Epithelial cell of proximal tubule (primary cell): ENCODE results near the gene DKK3. TPM values are rescaled to one million over a fixed set of nuclear protein-coding genes. Genes with fewer than 3 reads are reported as not detected.

Experiments
- DNase-seq: peaks from one replicate; pipeline ENCODE4 v3.0.0-alpha.2; 2011; ENCODE audit warnings: low read depth
- H3K4me3 ChIP-seq: 2 replicates; pipeline ENCODE4 v1.5.1; 2011; ENCODE audit warnings: low read depth, mild to moderate bottlenecking, low read length
- total RNA-seq: library from RNA; depleted of rRNA; stranded (reverse); fragments of >200 nt; gene quantifications from 2 replicates; pipeline ENCODE4 v1.2.3, GENCODE V29; 2015
- TF ChIP-seq, protein P1 (sequence below): conservative IDR thresholded peaks from 2 replicates; pipeline ENCODE4 v1.5.1; 2012; ENCODE audit warnings: low read depth, mild to moderate bottlenecking, low read length

DKK3 gene
- total RNA-seq, 1 donor from 2014 or later = 133 TPM

DNA sequence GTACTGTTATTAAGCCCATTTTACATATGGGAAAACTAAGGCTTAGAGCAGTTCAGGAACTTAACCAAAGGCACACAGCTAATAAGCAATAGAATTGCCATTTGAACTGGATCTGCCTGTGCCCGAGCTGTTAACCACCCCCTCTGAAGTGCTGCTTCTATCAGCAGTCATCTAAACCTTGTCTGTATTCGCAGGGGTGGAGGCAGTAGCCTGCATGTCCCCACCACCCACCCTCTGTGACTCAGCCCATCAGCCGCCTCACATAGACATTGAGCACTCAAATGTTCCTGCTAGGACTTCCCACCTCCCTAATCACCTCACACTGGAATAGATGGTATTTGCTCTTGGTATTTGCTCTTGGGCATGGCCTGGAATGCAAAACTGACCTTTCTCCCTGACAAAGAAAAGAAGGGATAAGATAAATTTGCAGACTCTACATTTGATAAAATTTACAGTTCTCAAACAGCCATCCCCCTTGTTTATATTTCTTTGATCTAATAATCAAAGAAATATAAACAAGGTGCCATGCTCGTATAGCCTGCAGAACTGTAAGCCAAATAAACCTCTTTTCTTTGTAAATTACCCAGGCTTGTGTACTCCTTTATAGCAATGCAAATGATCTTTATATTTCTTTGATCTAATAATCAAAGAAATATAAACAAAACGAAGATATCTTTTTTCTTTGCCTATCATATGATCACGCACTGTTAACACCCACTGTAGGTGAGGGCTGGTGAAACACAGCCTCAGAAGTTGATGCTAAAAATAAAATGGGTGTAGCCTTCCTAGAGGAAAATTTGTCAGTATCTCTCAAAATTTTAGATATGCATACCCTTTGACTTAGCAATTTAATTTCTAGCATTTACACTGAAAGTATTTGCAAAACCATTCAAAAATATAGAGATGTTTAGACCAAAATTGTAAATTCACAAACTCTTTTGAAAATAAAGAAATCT, 15.9 kb downstream of the DKK3 start:
- H3K4me3 ChIP-seq = no peak overlapping the region
- DNase-seq = no peak
- TF ChIP-seq, protein P1, sequence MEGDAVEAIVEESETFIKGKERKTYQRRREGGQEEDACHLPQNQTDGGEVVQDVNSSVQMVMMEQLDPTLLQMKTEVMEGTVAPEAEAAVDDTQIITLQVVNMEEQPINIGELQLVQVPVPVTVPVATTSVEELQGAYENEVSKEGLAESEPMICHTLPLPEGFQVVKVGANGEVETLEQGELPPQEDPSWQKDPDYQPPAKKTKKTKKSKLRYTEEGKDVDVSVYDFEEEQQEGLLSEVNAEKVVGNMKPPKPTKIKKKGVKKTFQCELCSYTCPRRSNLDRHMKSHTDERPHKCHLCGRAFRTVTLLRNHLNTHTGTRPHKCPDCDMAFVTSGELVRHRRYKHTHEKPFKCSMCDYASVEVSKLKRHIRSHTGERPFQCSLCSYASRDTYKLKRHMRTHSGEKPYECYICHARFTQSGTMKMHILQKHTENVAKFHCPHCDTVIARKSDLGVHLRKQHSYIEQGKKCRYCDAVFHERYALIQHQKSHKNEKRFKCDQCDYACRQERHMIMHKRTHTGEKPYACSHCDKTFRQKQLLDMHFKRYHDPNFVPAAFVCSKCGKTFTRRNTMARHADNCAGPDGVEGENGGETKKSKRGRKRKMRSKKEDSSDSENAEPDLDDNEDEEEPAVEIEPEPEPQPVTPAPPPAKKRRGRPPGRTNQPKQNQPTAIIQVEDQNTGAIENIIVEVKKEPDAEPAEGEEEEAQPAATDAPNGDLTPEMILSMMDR = no peak

DNA sequence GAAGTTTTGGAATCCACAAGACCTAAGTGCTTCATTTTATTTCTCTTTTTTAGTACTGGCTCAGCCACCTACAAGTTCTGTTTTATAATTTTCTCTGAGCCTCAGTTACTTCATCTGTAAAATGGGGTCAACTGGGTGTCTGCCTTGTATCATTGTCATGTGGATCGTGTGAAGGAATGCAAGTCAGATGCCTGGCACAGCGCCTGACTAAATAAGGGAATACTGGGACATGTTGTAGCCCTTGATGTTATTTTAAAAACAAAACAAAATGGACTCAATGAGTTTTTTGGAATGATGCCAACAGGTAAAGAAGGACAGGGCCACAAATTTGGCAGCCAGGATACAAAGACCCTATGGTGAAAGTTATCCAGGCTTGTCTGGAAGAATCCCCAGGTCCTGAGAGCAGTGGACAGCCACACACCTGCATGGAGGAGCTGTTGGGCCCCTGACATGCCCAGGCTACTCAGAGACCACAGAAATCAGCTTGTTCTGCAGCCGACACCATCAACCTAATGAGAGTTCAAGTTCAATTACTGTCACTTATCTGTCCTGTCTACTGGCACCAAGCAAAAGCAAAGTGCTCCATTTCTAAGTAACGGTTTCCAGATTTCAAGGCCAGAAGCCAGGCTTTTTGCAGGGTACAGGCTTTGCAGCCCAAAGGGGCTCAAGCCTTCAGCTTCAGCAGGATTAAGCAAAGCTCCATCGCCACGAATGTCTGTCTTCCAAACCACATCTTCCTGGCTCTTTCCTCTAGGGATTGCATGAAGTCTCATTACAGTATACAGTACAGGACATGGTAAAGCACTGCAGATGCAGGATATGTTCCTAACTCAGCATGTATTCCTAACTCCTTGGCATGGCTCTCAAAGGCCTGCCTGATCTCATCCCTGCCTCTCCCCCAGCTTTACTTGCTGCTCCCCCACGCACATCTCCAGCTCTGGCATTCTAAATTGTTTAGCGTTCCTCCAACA, 18.4 kb downstream of the DKK3 start:
- TF ChIP-seq, protein P1 = no peak
- no peak overlapping the region for H3K4me3 ChIP-seq
- DNase-seq = no peak

DNA sequence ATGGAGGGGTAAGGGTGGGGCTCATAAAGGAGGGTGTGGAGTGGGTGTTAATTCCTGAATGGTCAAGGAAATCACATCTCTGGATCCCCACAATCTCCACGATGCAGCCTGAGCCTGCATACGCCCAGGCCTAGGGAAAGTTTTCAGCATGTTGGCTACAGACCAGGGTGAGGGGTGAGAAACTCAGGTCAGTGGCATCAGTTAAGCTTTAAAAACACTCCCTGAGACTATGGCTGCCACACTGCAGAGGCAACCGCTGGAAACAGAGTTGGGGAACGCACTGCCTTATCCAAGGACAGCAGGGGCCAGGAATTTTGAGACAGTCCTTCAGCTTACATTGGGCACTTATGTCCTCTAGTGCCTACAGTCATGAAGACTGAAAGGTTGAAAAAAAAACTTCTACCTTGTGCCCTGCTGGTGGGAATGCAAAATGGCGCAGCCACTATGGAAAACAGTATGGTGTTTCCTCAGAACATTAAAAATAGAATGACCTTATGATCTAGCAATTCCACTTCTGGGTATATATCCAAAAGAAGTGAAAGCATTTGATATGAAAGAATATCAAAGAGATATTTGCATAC, 19.7 kb downstream of the DKK3 start:
- H3K4me3 ChIP-seq = no peak overlapping the region
- DNase-seq = no peak
- TF ChIP-seq, protein P1 = peak; percentile 40

DNA sequence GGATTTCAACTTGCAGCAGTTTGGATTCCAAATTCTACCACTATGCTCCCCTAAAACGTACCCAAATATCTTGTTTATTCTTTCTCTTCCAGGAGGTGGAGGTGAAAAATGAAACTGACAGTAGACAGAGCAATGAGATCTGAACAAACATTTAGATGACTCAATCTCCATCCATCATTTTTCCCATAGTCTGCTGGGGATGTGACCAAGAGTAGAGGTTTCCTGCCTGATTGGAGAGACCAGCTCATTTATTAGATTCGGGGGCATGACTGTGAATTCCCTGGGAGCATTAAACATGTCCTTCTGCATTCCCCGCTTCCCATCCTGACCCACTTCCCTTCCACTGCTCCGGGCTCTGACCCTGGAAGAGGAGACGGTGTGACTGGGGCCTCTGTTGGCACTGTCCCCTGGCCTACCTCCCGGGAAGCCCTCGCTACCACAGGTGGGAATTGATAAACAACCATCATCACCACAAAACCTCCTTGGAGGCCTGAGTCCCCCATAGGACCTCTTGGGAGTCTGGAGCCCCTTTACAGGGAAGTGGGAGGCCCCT, 20.3 kb downstream of the DKK3 start:
- no peak overlapping the region for H3K4me3 ChIP-seq
- DNase-seq = no peak
- TF ChIP-seq, protein P1 = no peak

DNA sequence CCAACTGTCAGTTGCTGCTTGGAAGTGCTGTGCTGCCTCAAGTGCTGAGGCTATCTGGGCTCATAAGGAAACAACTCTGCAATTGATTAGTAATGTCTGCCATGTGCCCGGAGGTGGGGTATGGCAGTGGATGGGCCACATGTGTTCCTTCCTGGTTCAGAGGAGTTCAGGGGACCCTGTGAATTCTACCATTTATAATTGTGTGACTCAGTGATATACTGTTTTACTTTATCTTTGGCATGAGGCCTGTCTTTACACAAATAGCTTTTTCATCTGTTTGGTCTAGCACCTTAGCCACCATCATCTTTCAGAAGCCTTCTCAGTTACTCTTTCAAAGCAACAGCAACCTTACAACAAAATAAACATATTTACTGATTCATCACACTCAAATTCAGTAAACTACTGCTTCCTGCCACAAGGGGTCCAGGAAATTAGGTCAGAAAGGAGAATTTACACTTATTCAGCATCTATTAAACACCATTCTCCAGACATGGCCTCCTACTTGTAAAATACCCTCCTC, 20.9 kb downstream of the DKK3 start:
- no peak for DNase-seq
- TF ChIP-seq, protein P1 = peak; percentile 59
- no peak overlapping the region for H3K4me3 ChIP-seq
